Subcutaneous adipose tissue (tissue), 4 donors: ENCODE measurements around the gene XRCC6. TPM values are rescaled to one million over a fixed set of nuclear protein-coding genes. Genes with fewer than 3 reads are reported as not detected.

ENCODE experiments used
- CTCF ChIP-seq: fragments of 450-650 bp; IDR thresholded peaks from one replicate; pipeline ENCODE4 v1.5.1; 2016; ENCODE audit warnings: low read depth, mild to moderate bottlenecking, control low read depth, antibody characterized with exemption, moderate library complexity
- total RNA-seq, 4 donors: library from RNA; depleted of rRNA; stranded (reverse); fragments of >200 nt; gene quantifications; one replicate each; pipeline ENCODE4 v1.1.0, GENCODE V29; 2016

Gene XRCC6
- total RNA-seq, 4 donors from 2014 or later = 151 to 186 (median 169) TPM

GRCh38 chr22:41659941-41660340 is 38.8 kb downstream of the XRCC6 start:
- TF ChIP-seq CTCF = no peak

GRCh38 chr22:41660416-41660815 is 39.3 kb downstream of the XRCC6 start:
- no peak for TF ChIP-seq CTCF

- no peak for TF ChIP-seq CTCF
These were observed 40.0 kb downstream of the XRCC6 start for GRCh38 chr22:41661088-41661487.

GRCh38 chr22:41661713-41662112 is 40.6 kb downstream of the XRCC6 start:
- TF ChIP-seq CTCF = no peak

- no peak for TF ChIP-seq CTCF
These were observed 43.4 kb downstream of the XRCC6 start for GRCh38 chr22:41664490-41664889.

- no peak for TF ChIP-seq CTCF
These were observed 43.9 kb downstream of the XRCC6 start for GRCh38 chr22:41664951-41665350.

- no peak for TF ChIP-seq CTCF
These were observed 48.1 kb downstream of the XRCC6 start for GRCh38 chr22:41668971-41669911.
